Measurements from ENCODE around the gene KCNH2. TPM values are rescaled to one million over a fixed set of nuclear protein-coding genes. Genes with fewer than 3 reads are reported as not detected.

The KCNH2 gene
- total RNA-seq, 1 experiment from 2014 or later: not detected

DNA sequence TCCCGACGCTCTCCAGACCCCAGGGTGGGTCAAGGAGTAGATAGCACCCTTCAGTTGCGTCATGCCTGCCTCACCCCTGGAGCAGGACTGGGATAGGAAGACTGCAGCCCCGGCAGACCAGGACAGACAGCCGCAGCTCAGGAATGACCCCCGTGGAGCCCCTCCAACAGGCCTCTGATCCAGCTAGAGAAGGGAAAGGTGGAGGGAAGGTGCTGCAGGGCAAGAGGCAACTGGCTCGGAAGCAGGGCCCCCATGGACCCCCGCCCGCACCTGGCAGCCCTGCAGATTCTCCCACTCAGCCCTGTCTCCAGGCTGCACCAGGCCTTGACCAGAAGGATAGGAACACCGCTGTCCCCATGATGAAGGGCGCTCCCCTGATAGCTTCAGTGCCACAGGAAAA is 7.7 kb downstream of the KCNH2 start:
- no peaks in the 10 kb centered on the region for H3K36me3 ChIP-seq
- H3K27ac ChIP-seq: no peak overlapping the region
- H3K4me3 ChIP-seq: no peak overlapping the region
- peaks cover 67% of the 10 kb centered on the region for H3K27me3 ChIP-seq (replicated peaks)
- H3K4me1 ChIP-seq (replicated peaks): peaks cover 6% of the 10 kb centered on the region
- H3K9me3 ChIP-seq (replicated peaks): 0 out of 2 replicates have a peak, but pooled peaks cover 3% of the 10 kb centered on the region
- no peak for DNase-seq (ENCODE audit: low read depth in 1 of 2, low spot score in 2 of 2)

DNA sequence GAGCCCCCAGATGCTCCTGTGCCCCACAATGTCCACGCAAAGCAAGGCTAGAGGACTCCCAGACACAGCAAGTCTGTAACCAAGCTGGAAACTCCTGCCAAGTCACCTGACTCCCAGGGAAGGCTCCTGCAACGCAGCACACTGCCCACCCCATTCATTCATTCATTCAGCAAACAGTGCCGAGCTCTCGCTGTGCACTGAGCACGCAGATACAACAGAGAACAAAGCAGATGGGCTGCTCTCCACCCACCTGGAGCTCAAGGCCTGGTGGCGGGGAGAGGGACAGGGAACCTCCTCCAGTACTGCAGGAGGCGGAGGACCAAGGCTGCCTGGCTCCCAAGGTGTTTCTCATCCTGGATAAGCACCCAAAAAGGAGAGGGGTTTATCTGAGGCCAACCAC is 8.6 kb downstream of the KCNH2 start:
- H3K27me3 ChIP-seq (replicated peaks): peaks cover 61% of the 10 kb centered on the region
- no peak overlapping the region for H3K27ac ChIP-seq

DNA sequence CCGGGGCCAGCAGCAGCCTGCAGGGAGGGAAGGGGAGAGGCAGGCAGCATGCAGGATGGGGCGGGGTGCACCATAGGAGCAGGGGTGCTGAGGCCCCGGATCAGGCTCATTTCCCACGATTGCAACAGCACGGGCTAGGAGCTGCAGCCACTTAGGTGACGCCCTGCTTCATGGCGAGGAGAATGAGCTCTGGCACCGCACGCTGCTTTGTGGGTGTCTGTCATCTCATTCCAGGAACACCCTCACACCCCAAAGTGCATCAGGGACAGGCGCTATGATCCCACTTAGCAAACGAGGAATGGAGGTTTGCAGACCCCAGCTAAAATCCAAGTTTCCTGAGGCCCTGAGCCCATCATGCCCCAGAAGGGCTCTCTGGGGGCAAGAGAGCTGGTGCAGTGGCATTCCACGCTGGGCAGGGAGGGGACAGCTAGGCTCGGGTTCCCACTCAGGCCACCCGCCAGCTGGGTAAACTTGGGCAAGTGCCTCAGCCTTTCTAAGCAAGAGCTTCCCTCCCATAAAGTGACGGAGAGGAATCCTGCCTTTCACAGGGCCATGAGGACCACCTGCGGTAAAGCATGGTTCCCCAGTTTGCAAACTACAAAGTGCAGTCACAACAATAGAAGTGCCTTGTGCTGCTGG is 9.3 kb downstream of the KCNH2 start:
- Histone ChIP-seq H3K27me3 (replicated peaks) (peaks cover 56% of the 10 kb centered on the region), H3K9me3 (replicated peaks) (no peaks in the 10 kb centered on the region), H3K36me3 (no peaks in the 10 kb centered on the region), H3K4me3 (no peak overlapping the region), H3K4me1 (replicated peaks) (no peaks in the 10 kb centered on the region), H3K27ac (no peak overlapping the region)
- DNase-seq (ENCODE audit: low read depth in 1 of 2, low spot score in 2 of 2): no peak

More for the DNA sequence above, 8.6 kb downstream of the KCNH2 start:
- Histone ChIP-seq H3K36me3 (no peaks in the 10 kb centered on the region), H3K9me3 (replicated peaks) (no peaks in the 10 kb centered on the region), H3K4me3 (no peak overlapping the region), H3K4me1 (replicated peaks) (no peaks in the 10 kb centered on the region)
- no peak for DNase-seq (ENCODE audit: low read depth in 1 of 2, low spot score in 2 of 2)

DNA sequence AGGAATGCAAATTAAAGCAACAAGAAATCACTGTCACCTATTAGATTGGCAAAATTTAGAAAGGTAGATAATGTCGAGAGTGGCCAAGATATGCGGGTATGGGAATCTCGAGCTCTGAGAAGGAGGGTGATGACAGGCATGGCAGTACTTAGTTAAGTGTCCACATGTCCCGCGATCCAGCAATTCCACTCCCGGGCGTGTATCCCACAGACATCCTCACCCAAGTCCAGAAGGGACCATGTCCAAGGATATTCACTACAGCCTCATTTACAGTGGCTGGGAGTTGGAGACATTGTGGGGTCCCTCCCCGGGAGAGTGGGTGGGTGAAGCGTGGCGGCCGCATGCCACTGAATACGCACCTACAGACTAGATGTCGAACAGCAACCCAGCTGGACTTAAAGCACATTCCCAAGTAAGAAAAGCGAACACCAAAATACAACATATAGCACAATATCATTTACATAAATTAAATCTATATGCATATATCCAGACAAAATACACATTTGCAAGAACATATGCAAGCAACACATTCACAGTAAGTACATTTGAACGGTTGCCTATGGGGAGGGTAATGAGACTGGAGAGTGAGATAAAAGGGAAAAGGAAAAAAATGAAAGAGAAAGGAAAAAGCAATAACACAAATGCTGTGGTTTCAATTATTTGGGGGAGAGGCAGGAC is 9.9 kb downstream of the KCNH2 start:
- H3K27ac ChIP-seq: no peak overlapping the region
- H3K27me3 ChIP-seq (replicated peaks): peaks cover 50% of the 10 kb centered on the region
- no peak for DNase-seq (ENCODE audit: low read depth in 1 of 2, low spot score in 2 of 2)
- H3K4me3 ChIP-seq: no peak overlapping the region
- no peaks in the 10 kb centered on the region for H3K9me3 ChIP-seq (replicated peaks)
- no peaks in the 10 kb centered on the region for H3K4me1 ChIP-seq (replicated peaks)
- no peaks in the 10 kb centered on the region for H3K36me3 ChIP-seq

DNA sequence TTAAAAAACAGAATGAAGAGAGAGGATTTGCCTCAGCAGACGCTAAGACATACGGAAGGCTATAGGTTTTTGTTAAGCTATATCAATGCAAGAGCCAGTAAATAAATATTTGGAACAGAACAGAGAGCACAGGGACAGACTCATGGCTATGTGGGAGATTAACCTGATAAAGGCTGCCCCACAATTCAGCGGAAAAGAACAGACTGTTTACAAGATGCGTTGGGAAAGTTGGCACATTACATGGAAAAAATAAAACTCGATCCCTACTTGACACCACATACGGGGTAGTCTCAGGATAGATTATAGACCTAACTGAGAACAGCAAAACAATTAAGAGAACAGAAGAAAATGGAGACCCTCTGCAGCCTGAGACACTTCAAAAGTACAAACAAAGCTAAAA is 10.8 kb downstream of the KCNH2 start:
- Histone ChIP-seq H3K4me1 (replicated peaks) (no peaks in the 10 kb centered on the region), H3K9me3 (replicated peaks) (no peaks in the 10 kb centered on the region), H3K27me3 (replicated peaks) (peaks cover 43% of the 10 kb centered on the region), H3K27ac (no peak overlapping the region), H3K36me3 (no peaks in the 10 kb centered on the region), H3K4me3 (no peak overlapping the region)
- no peak for DNase-seq (ENCODE audit: low read depth in 1 of 2, low spot score in 2 of 2)

DNA sequence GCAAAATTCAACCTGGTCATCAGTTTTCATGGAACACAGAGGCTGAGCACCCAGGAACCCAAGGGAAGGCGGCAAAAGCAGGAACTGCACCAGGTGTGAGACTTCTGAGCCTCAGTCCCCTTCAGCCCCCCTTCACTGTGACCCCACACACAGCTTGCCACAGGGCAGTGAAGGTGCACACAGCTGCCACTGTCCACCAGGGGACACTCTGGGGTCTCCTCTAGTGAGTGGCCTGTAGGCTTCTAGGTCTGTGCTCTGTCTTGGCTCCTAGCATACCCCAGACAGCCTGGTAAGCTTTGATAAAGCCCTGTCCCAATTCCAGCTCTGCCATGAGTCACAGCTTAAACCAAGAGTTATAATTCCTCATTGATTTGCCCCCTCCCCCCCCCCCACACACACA is 12.1 kb downstream of the KCNH2 start:
- Histone ChIP-seq H3K4me3 (no peak overlapping the region), H3K27me3 (replicated peaks) (peaks cover 32% of the 10 kb centered on the region), H3K36me3 (no peaks in the 10 kb centered on the region), H3K9me3 (replicated peaks) (no peaks in the 10 kb centered on the region), H3K27ac (no peak overlapping the region), H3K4me1 (replicated peaks) (no peaks in the 10 kb centered on the region)
- no peak for DNase-seq (ENCODE audit: low read depth in 1 of 2, low spot score in 2 of 2)

DNA sequence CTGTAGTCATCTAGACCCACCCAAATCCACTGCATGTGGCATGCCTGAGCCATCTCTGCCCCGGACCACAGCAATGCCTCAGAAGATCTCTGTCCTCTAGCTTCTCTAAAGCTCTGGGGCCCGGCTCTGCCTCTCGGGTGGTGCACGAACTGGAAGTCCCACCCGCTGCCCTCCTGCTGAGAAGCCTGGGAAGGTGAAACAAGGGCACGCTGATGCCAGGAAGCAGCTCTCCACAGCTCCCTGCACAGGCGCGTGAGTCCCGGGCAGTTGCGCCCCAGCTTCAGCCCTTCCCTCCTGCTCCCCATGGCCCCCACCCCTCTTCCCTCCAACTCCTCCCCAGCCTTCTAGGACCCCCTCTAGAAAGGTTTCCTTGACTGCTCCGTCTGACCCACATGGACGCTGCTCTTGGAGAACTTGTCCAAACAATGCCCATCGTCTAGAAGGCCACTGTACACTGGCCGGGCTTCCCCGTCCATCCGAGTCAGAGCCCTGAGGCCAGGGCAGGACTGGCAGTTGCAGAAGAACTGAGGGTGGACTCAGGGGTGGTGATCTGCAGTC is 12.8 kb downstream of the KCNH2 start:
- Histone ChIP-seq H3K27me3 (replicated peaks) (peaks cover 29% of the 10 kb centered on the region), H3K4me3 (no peak overlapping the region), H3K4me1 (replicated peaks) (no peaks in the 10 kb centered on the region), H3K9me3 (replicated peaks) (no peaks in the 10 kb centered on the region), H3K36me3 (no peaks in the 10 kb centered on the region), H3K27ac (no peak overlapping the region)
- DNase-seq (ENCODE audit: low read depth in 1 of 2, low spot score in 2 of 2): no peak

DNA sequence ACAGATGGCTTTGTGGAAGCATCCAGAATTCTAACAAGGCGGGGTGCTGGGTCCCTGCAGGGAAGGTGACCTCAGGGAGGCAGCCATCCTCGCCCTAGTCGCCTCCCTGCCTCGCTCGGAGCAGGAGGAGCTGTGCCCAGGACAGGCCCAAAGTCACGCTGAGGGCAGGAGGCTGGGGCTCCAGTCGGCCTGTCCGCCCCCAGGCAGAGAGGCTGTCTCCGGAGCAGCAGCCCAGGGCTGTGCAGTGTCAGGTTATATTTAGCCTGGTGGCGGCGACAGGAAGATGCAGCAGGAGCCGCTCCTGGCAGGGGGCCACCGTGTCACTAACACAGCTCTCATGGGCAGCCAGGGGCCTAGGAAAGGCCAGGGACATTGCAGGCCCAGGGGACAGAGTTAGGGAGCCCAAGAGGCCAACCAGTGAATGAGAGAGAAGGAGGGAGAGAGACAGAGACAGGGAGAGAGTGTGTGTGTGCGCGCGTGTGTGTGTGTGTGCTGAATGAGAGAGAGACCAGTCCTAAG is 13.5 kb downstream of the KCNH2 start:
- Histone ChIP-seq H3K27ac (no peak overlapping the region), H3K36me3 (no peaks in the 10 kb centered on the region), H3K9me3 (replicated peaks) (no peaks in the 10 kb centered on the region), H3K4me1 (replicated peaks) (no peaks in the 10 kb centered on the region), H3K27me3 (replicated peaks) (peaks cover 32% of the 10 kb centered on the region), H3K4me3 (no peak overlapping the region)
- DNase-seq (ENCODE audit: low read depth in 1 of 2, low spot score in 2 of 2): no peak

DNA sequence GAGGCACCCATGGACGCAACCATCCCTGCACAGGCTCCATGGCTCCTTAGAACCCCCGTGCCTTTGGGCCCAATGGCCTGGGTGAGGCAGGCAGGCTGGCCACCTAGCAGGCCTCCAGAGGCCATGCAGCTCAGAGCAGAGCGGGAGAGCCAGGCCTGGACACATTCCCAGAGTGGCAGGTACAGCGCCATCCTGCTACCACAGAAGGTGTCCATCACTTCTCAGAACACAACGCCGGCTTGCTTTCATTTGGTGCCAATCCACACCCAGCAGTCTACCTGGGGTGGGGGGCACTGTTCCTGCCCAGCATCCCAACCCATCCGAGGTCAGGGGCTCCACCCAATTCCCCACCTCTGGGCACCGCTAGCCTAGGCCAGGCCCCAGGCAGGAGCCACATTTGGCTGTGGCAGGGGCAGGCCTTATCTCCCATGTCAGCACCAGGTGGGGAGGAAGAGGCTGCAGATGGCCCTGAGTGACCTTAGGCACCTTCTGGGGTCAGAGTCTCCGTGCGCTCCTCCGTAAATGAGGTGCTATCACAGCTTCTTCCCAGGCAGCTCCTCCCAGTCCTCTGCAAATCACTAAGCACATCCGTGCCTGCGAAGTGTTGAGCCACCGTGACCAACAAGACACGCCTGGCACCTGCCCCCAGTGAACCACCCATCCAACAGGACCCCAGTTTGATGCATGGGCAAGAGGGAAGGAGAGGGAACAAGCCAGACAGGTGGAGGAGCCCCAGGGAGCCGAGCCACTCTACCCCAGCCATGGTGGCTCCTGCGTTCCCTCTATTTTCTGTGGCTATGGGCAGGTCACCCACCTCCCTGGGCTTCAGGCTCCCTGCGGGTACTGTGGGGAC is 14.2 kb downstream of the KCNH2 start:
- H3K4me3 ChIP-seq: no peak overlapping the region
- peaks cover 28% of the 10 kb centered on the region for H3K27me3 ChIP-seq (replicated peaks)
- H3K36me3 ChIP-seq: no peaks in the 10 kb centered on the region
- no peak for DNase-seq (ENCODE audit: low read depth in 1 of 2, low spot score in 2 of 2)
- H3K9me3 ChIP-seq (replicated peaks): no peaks in the 10 kb centered on the region
- H3K4me1 ChIP-seq (replicated peaks): no peaks in the 10 kb centered on the region
- no peak overlapping the region for H3K27ac ChIP-seq

DNA sequence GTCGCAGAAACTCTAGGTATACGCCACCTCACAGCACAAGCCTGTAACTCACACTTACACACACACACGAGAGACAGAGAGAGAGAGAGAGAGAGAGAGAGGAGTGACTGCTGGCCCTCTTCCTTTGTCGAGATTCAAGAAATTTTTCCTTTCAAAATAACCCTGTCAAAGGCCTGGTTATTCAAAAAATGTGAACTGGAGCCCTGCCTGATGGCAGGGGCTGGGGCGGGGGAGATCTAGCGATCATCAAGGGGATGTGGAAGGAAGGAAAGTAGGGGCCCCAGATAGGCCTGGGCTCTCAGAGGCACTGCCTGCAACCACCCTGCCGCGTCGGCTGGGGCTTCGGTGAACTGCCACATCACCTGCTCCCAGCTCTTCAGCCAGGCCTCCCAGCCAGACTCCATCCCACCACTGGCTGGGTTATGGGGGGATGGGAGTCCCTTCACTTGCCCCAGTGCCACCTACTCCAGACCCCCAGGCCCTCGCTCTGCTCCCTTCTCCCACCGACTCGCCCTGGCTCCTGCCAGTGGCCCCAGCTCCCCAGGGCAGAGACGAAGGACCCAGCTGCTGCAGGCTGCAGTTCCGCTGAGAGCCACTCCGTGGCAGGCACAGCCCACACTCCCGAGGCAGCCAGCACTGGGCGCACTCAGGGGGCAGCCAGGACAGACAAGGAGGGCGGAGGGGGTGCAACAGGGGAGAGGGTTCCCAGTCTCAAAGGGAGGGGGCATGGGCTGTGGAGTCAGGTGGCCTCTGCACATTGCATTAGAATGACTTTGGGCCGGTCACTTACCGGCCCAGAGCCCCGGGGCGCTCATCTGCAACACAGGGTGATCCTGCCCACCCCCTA is 15.3 kb downstream of the KCNH2 start:
- H3K4me1 ChIP-seq (replicated peaks): no peaks in the 10 kb centered on the region
- no peaks in the 10 kb centered on the region for H3K36me3 ChIP-seq
- no peak overlapping the region for H3K4me3 ChIP-seq
- peaks cover 28% of the 10 kb centered on the region for H3K27me3 ChIP-seq (replicated peaks)
- no peaks in the 10 kb centered on the region for H3K9me3 ChIP-seq (replicated peaks)
- H3K27ac ChIP-seq: no peak overlapping the region
- DNase-seq (ENCODE audit: low read depth in 1 of 2, low spot score in 2 of 2): no peak

DNA sequence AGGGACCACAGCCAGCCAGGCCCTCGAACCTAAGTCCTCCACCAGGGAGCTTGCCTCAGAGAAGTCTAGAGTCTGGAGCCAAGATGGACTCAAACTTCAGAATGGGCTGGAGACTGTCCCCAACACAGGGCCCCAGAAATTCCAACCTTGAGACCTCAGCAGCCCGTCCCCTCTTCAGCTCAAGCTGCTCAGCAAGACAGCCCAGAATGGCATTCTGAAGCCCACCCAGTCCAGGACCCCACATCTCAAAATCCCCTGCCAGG is 15.9 kb downstream of the KCNH2 start:
- Histone ChIP-seq H3K27me3 (replicated peaks) (peaks cover 29% of the 10 kb centered on the region), H3K27ac (no peak overlapping the region)
- no peak for DNase-seq (ENCODE audit: low read depth in 1 of 2, low spot score in 2 of 2)

DNA sequence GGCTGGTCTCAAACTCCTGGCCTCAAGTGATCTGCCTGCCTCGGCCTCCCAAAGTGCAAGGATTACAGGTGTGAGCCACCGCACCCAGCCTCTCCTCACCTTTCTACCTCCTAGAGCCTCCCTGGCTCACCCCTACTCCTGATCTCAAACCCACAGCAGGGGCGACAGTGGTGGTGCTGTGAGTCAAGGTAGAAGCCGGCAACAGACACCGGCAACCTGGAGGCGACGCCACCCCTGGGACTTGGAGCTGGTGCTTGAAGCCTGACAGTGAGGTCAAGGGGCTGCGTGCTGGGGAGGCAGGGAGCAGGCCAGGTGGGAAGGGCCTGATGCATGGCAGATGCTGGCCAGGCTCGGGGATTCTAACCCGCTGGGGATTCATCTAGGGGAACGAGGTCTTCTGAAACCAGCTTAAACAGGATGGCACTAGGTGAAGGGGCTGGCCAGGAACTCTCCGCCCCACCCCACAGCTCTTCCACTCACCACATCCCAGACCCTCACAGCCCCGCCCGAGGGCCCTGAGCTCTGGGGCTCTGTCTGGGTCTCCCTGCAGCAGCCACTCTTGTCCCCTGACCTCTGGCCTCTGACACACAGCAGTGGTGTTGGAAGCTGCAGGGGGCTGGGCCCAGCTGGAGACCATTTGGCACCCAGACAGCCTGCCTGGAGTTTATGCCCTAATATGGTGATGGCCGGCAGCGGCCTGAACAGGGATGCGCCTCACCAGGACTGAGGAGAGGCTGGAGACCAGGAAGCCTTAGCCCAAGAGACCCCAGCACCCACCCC is 16.4 kb downstream of the KCNH2 start:
- H3K4me3 ChIP-seq: no peak overlapping the region
- H3K36me3 ChIP-seq: no peaks in the 10 kb centered on the region
- no peak overlapping the region for H3K27ac ChIP-seq
- peaks cover 29% of the 10 kb centered on the region for H3K27me3 ChIP-seq (replicated peaks)
- H3K4me1 ChIP-seq (replicated peaks): no peaks in the 10 kb centered on the region
- no peaks in the 10 kb centered on the region for H3K9me3 ChIP-seq (replicated peaks)
- no peak for DNase-seq (ENCODE audit: low read depth in 1 of 2, low spot score in 2 of 2)

More for the DNA sequence above, 15.9 kb downstream of the KCNH2 start:
- H3K36me3 ChIP-seq: no peaks in the 10 kb centered on the region
- H3K4me3 ChIP-seq: no peak overlapping the region
- no peaks in the 10 kb centered on the region for H3K9me3 ChIP-seq (replicated peaks)
- H3K4me1 ChIP-seq (replicated peaks): no peaks in the 10 kb centered on the region
